Adipocyte (in vitro differentiated cells): Measurements from ENCODE around the gene WDR59.
"Not testable (repeated sequence)": the region's sequence is repeated elsewhere in the genome, so short reads cannot be mapped to it uniquely, and the experiment has no call there.

ENCODE experiments used
- DNase-seq: peaks from one replicate; pipeline ENCODE4 v3.0.0-alpha.2; 2015; ENCODE audit warnings: low read depth
- H3K27me3 ChIP-seq: replicated peaks from 2 replicates; pipeline ENCODE4 v1.7.0; 2013; ENCODE audit warnings: mild to moderate bottlenecking, low read length, moderate library complexity; ENCODE audit not compliant: control insufficient read depth, insufficient read depth
- H3K36me3 ChIP-seq: 2 replicates; pipeline ENCODE4 v1.7.0; 2013; ENCODE audit warnings: low read length, mild to moderate bottlenecking, moderate library complexity; ENCODE audit not compliant: control insufficient read depth, insufficient read depth, severe bottlenecking
- H3K4me1 ChIP-seq: 2 replicates; pipeline ENCODE4 v1.7.0; 2013; ENCODE audit warnings: mild to moderate bottlenecking, low read length, moderate library complexity; ENCODE audit not compliant: control insufficient read depth, insufficient read depth
- H3K4me3 ChIP-seq: 2 replicates; pipeline ENCODE4 v1.7.0; 2013; ENCODE audit warnings: mild to moderate bottlenecking, low read length, moderate library complexity
- H3K9ac ChIP-seq: 2 replicates; pipeline ENCODE4 v1.7.0; 2013; ENCODE audit warnings: mild to moderate bottlenecking, low read length, moderate library complexity
- H3K9me3 ChIP-seq: 2 replicates; pipeline ENCODE4 v1.7.0; 2013; ENCODE audit warnings: mild to moderate bottlenecking, low read length, moderate library complexity; ENCODE audit not compliant: control insufficient read depth

WDR59 gene

DNA sequence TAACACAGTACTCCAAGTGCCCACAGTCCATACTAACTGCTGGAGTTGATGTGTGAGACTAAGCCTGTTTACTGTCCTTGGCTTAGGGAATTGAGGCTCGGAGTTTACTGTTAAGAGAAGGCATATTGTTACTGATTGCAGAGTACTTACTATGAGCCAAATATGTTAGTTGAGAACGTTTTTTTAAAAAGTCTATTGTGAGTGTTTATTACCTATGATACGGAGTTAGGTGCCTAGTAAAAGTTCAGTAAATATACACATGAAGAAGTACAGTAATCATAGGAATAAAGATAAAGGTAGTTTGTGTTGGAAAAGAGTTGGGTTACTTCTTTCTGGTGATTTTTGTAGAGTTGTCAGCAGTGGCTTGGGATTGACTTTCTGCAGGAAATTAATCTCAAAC, 39.3 kb upstream of the WDR59 start:
- peaks cover 34% of the 10 kb centered on the region for H3K4me1 ChIP-seq
- H3K9me3 ChIP-seq: peaks cover 6% of the 10 kb centered on the region
- H3K9ac ChIP-seq: no peak overlapping the region
- no peak overlapping the region for H3K4me3 ChIP-seq
- no peaks in the 10 kb centered on the region for H3K27me3 ChIP-seq
- no peak for DNase-seq
- H3K36me3 ChIP-seq: no peaks in the 10 kb centered on the region

DNA sequence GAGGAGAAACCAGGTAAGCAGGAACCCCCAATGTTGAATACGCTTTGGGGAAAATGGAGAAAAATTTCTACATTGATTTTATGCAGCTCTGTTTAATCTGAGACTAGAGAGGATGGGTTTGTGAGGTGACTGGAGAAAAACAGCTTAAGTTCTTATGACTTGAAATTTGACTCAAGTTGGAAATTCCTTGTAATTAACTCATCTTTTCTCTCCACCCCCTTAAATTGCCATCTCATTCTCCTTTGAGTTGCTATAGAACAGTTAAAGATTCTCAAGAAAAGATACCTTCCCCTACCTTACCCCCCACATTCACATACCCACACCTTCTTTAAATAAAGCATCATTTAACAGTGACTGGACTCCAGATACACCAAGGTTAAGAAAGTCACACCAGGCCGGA, 38.1 kb upstream of the WDR59 start:
- H3K4me3 ChIP-seq: no peak overlapping the region
- H3K27me3 ChIP-seq: no peaks in the 10 kb centered on the region
- H3K9ac ChIP-seq: no peak overlapping the region
- no peaks in the 10 kb centered on the region for H3K36me3 ChIP-seq
- peaks cover 36% of the 10 kb centered on the region for H3K4me1 ChIP-seq
- no peak for DNase-seq
- peaks cover 6% of the 10 kb centered on the region for H3K9me3 ChIP-seq

DNA sequence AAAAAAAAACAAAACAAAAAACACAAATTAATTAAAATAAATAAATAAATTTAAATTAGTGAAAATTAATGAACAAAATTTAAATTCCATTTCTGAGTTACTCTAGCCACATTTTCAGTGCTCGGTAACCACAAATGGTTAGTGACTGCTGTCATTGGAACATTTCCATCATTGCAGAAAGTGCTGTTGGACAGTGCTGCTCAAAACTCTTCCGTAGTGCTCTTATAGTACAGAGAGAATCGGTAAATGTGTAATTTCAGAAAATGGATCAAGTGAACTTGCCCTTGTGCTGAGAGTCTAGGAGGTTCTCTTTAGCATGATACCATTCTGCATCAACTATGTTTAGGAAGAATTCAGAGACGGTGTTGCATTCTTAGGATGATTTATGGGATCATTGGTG, 37.6 kb upstream of the WDR59 start:
- Histone ChIP-seq H3K9me3 (peaks cover 6% of the 10 kb centered on the region), H3K27me3 (no peaks in the 10 kb centered on the region), H3K36me3 (no peaks in the 10 kb centered on the region), H3K9ac (no peak overlapping the region), H3K4me3 (no peak overlapping the region), H3K4me1 (peaks cover 35% of the 10 kb centered on the region)
- no peak for DNase-seq

DNA sequence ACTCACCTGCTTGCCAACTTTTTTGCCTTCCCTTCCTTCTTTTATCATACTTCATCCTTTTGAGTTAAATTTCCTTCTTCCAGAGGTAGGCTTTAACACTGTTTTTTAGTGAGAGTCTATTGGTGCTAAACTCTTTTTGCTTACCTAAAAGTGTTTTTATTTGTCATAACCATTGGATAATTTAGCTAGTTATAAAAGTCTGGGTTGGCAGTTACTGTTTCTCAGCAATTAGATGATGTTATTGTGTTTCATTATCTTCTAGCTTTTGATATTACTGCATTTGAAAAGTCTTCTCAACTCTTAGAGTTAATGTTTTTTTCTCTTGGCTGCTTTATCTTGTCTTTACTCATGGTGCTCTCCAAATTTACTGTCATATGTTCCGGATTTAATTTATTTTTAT, 36.5 kb upstream of the WDR59 start:
- Histone ChIP-seq H3K27me3 (no peaks in the 10 kb centered on the region), H3K4me1 (peaks cover 24% of the 10 kb centered on the region), H3K4me3 (no peak overlapping the region), H3K36me3 (no peaks in the 10 kb centered on the region), H3K9ac (no peak overlapping the region), H3K9me3 (peaks cover 6% of the 10 kb centered on the region)
- DNase-seq: no peak

DNA sequence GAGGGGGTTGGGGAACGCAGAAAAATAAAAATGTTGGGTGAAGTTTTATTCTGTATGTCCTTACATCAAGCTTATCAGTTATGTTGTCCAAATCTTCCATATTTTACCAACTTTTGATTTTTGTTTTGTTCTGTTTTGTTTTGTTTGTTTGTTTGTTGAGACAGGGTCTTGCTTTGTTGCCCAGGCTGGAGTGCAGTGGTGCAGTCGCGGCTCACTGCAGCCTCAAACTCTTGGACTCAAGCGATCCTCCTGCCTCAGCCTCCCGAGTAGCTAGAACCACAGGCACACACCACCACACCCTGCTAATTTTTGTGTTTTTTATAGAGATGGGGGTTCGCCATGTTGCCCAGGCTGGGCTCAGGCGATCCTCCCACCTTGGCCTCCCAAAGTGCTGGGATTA, 34.7 kb upstream of the WDR59 start:
- H3K9me3 ChIP-seq: peaks cover 6% of the 10 kb centered on the region
- DNase-seq: no peak
- H3K4me1 ChIP-seq: peaks cover 15% of the 10 kb centered on the region
- H3K4me3 ChIP-seq: no peak overlapping the region
- H3K36me3 ChIP-seq: no peaks in the 10 kb centered on the region
- no peak overlapping the region for H3K9ac ChIP-seq
- no peaks in the 10 kb centered on the region for H3K27me3 ChIP-seq

DNA sequence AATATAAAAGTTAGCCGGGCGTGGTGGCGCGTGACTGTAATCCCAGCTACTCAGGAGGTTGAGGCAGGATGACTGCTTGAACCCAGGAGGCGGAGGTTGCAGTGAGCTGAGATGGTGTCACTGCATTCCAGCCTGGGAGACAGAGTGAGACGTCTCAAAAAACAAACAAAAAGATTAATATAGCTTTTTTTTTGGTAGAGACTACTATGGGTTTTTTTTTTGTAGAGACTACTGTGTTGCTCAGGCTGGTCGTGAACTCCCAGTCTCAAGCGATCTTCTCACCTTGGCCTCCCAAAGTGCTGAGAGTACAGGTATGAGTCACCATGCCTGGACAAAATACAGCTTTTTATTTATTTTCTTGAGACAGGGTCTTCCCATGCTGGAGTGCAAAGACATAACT, 34.1 kb upstream of the WDR59 start:
- Histone ChIP-seq H3K9me3 (peaks cover 6% of the 10 kb centered on the region), H3K27me3 (no peaks in the 10 kb centered on the region), H3K9ac (no peak overlapping the region), H3K4me1 (peaks cover 15% of the 10 kb centered on the region), H3K4me3 (no peak overlapping the region), H3K36me3 (no peaks in the 10 kb centered on the region)
- DNase-seq: no peak

DNA sequence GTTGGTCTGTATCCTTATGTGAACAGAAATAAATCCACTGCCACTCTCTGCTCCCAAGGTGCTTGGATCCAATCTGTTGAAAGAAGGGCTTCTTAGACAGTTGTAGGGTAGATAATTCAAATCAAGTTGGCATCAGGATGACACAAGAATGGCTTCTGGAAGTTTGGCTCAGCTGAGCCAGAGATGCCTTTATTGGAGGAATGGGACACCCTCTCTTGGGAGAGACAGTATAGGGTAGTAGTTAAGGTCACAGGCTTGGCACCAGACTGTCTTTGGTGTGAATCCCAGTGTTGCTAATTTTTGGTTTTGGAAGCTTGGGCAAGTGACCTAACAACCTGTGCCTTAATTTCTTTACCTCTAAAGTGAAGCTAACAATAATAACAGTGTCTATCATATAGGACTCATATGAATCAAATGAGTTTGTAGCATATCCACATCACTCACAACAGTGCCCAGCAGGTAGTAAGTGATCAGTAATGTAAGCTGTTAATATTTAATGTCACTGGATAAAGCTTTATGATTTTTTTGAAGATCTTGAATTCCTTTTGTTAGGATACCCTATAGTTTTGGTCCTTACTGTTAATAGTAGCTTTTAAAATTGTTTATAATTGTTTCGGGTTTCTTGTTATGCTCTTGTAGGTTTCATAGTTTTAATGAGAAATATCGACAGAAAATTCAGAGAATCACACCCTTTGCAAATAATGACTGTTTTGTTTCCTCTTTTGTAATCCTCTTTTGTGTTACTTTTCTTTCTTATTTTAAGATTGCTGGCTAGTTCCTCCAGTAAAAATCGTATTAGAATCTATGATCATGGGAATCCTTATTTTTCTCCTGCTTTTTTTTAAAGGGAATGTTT, 33.0 kb upstream of the WDR59 start:
- no peak for DNase-seq
- peaks cover 14% of the 10 kb centered on the region for H3K4me1 ChIP-seq
- no peak overlapping the region for H3K4me3 ChIP-seq
- H3K9ac ChIP-seq: no peak overlapping the region
- H3K27me3 ChIP-seq: no peaks in the 10 kb centered on the region
- peaks cover 6% of the 10 kb centered on the region for H3K9me3 ChIP-seq
- no peaks in the 10 kb centered on the region for H3K36me3 ChIP-seq

DNA sequence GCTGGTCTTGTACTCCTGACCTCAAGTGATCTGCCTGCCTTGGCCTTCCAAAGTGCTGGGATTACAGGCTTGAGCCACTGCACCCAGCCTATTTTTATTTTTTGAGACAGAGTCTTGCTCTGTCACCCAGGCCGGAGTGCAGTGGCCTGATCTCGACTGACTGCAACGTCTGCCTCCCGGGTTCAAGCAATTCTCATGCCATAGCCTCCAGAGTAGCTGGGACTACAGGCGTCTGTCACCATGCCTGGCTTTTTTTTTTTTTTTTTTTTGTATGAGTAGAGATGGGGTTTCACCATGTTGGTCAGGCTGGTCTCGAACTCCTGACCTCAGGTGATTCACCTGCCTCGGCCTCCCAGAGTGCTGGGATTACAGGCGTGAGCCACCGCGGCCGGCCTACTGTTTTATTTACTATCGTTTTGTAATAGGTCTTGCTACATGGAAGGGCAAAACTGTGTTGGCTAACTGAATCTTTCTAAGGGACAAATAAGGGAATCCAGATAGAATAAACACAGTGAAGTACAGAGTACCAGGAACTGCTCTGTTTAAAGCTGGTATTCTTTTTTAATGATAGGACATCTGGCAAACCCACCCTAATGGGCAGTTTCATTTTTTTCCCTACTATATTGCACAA, 31.6 kb upstream of the WDR59 start:
- H3K4me1 ChIP-seq: peaks cover 26% of the 10 kb centered on the region
- not testable (repeated sequence) for H3K4me3 ChIP-seq, DNase-seq, H3K9ac ChIP-seq, H3K36me3 ChIP-seq, H3K9me3 ChIP-seq, H3K27me3 ChIP-seq

DNA sequence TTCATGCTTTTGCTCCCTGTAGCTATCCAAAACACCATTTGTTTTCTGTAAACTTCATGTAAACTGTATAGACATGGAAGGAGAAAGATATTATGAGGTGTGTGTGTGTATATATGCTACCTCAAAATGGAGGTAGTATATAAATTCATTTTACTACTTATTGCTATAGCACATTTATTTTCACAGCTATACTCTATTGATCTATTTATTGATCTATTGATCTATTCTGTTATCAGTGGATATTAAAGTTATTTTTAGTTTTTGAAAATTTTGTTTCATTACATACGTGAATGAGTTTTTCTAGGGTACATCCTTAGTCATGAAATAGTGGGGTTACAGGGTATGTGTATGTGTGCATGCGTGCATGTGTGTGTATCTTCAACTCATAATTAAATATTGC, 29.4 kb upstream of the WDR59 start:
- Histone ChIP-seq H3K9me3 (no peaks in the 10 kb centered on the region), H3K36me3 (no peaks in the 10 kb centered on the region), H3K4me3 (no peak overlapping the region), H3K9ac (no peak overlapping the region), H3K4me1 (peaks cover 39% of the 10 kb centered on the region), H3K27me3 (no peaks in the 10 kb centered on the region)
- no peak for DNase-seq

DNA sequence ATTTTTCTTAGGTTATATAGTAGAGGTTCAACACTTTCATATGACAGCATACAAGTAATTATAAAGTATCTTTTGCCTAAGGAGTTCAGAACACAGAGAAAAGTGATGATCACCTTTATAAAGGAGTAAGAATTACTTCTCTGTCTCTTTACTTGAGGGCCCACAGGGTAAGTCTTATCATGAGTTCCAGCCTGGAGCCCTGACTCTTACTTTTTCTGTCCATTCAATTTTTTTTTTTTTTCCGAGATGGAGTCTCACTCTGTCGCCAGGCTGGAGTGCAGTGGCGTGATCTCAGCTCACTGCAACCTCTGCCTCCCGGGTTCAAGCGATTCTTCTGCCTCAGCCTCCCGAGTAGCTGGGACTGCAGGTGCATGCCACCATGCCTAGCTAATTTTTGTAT, 28.2 kb upstream of the WDR59 start:
- not testable (repeated sequence) for H3K9me3 ChIP-seq, H3K4me3 ChIP-seq, H3K27me3 ChIP-seq, DNase-seq, H3K36me3 ChIP-seq, H3K9ac ChIP-seq
- H3K4me1 ChIP-seq: peaks cover 35% of the 10 kb centered on the region

DNA sequence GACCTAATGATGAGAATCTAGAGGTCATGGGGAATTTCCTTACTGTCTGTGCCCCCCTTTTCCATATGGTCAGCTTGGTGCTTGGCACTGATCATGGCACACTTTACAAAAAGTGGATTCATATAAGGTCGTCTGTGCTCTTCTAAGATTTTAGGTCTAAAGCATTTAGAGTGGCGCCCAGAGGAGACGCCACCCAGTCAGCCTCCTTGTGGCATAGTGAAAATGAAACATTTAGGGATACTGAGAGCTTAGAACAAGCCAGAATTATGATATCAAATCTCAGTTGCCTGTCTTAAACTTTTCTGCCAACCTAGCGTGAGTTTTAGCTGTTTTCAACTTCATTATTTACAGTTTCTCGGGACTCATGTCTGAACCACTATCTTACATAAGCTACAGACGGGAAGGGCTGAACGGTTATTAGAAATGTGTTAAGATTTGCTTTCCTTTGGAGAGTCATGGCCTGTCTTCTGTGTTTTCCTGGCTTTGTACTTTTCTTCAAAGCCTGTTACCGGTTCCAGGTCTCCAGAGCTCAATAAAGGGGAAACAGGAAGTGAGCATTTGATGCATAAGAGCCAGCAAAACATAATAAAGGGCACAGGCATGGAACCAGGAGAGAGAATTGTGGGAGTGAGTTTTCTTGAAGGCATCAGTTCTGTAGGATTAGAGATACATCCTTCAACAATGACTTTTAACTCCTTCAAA, 27.6 kb upstream of the WDR59 start:
- H3K36me3 ChIP-seq: no peaks in the 10 kb centered on the region
- no peaks in the 10 kb centered on the region for H3K27me3 ChIP-seq
- DNase-seq: no peak
- H3K4me3 ChIP-seq: peak overlapping the region; percentile 69
- H3K9ac ChIP-seq: peak overlapping the region; percentile 47
- H3K4me1 ChIP-seq: peaks cover 31% of the 10 kb centered on the region
- H3K9me3 ChIP-seq: no peaks in the 10 kb centered on the region
